ENCODE results near the gene CIBAR2. TPM values are rescaled to one million over a fixed set of nuclear protein-coding genes. Genes with fewer than 3 reads are reported as not detected.

The CIBAR2 gene
- total and polyA plus RNA-seq, 2 experiments from 2014 or later = not detected

GRCh38 chr16:85139881-85140339 is 27.6 kb upstream of the CIBAR2 start:
- Mint-ChIP-seq H3K4me1 (peaks cover 30% of the 10 kb centered on the region), H3K36me3 (ENCODE audit: low read depth) (no peaks in the 10 kb centered on the region), H3K4me3 (no peak overlapping the region), H3K9me3 (peaks cover 2% of the 10 kb centered on the region; the same call in 2 of the 3 replicates), H3K27me3 (ENCODE audit: insufficient read depth, low read depth, poor library complexity) (peaks cover 23% of the 10 kb centered on the region), H3K27ac (no peak overlapping the region)
- no peak overlapping the region for H3K4me3 ChIP-seq
- no peaks in the 10 kb centered on the region for H3K79me2 ChIP-seq (replicated peaks; ENCODE audit: insufficient read depth)
- H3K4me1 ChIP-seq (ENCODE audit: insufficient read depth) = peaks cover 7% of the 10 kb centered on the region; the same call in 1 of the 2 replicates
- no peak overlapping the region for H3K27ac ChIP-seq (ENCODE audit: low read depth)
- TF ChIP-seq ZNF114 (CRISPR knock-in tag; IDR thresholded peaks at IDR 0.05) = no peak
- TF ChIP-seq ZNF331 (CRISPR knock-in tag; IDR thresholded peaks at IDR 0.05; ENCODE audit: low read depth) = no peak
- no peak for TF ChIP-seq JUNB (IDR thresholded peaks at IDR 0.05; ENCODE audit: unreplicated experiment)
- no peak for TF ChIP-seq EZH2phosphoT487 (IDR thresholded peaks at IDR 0.05; ENCODE audit: unreplicated experiment)
- no peak overlapping the region for H2AFZ ChIP-seq
- H3K27me3 ChIP-seq (ENCODE audit: insufficient read depth) = no peaks in the 10 kb centered on the region
- H3K4me2 ChIP-seq = no peak overlapping the region
- H3K9me2 ChIP-seq (ENCODE audit: insufficient read depth) = no peaks in the 10 kb centered on the region
- no peaks in the 10 kb centered on the region for H3K36me3 ChIP-seq (ENCODE audit: insufficient read depth)
- DNase-seq (ENCODE audit: low spot score) (no peak), ATAC-seq (no peak)
- H4K20me1 ChIP-seq (replicated peaks; ENCODE audit: insufficient read depth) = no peaks in the 10 kb centered on the region
- no peaks in the 10 kb centered on the region for H3F3A ChIP-seq (replicated peaks; ENCODE audit: low read depth)

- no peak overlapping the region for H3K4me3 ChIP-seq
- no peaks in the 10 kb centered on the region for H3K36me3 ChIP-seq (ENCODE audit: insufficient read depth)
- no peaks in the 10 kb centered on the region for H3K79me2 ChIP-seq (replicated peaks; ENCODE audit: insufficient read depth)
- H3K27me3 ChIP-seq (ENCODE audit: insufficient read depth) = no peaks in the 10 kb centered on the region
- no peak overlapping the region for H3K27ac ChIP-seq (ENCODE audit: low read depth)
- no peak overlapping the region for H3K4me2 ChIP-seq
- H3K27me3 Mint-ChIP-seq (ENCODE audit: insufficient read depth, low read depth, poor library complexity) = peaks cover 25% of the 10 kb centered on the region
- no peaks in the 10 kb centered on the region for H4K20me1 ChIP-seq (replicated peaks; ENCODE audit: insufficient read depth)
- H2AFZ ChIP-seq = no peak overlapping the region
- H3K4me3 Mint-ChIP-seq = no peak overlapping the region
- H3K4me1 Mint-ChIP-seq = peaks cover 30% of the 10 kb centered on the region
- peaks cover 7% of the 10 kb centered on the region; the same call in 1 of the 2 replicates for H3K4me1 ChIP-seq (ENCODE audit: insufficient read depth)
- no peak for ATAC-seq
- H3K9me2 ChIP-seq (ENCODE audit: insufficient read depth) = no peaks in the 10 kb centered on the region
- DNase-seq (ENCODE audit: low spot score) = no peak
- no peaks in the 10 kb centered on the region for H3F3A ChIP-seq (replicated peaks; ENCODE audit: low read depth)
- H3K9me3 Mint-ChIP-seq = peaks cover 2% of the 10 kb centered on the region; the same call in 2 of the 3 replicates
- H3K36me3 Mint-ChIP-seq (ENCODE audit: low read depth) = no peaks in the 10 kb centered on the region
- no peak overlapping the region for H3K27ac Mint-ChIP-seq
- no peak for TF ChIP-seq NANOG (IDR thresholded peaks at IDR 0.05; ENCODE audit: borderline replicate concordance)
- TF ChIP-seq ZNF331 (CRISPR knock-in tag; IDR thresholded peaks at IDR 0.05; ENCODE audit: low read depth) = no peak
- no peak for TF ChIP-seq POLR2AphosphoS5 (IDR thresholded peaks at IDR 0.05; ENCODE audit: low read depth)
- TF ChIP-seq EZH2phosphoT487 (IDR thresholded peaks at IDR 0.05; ENCODE audit: unreplicated experiment) = no peak
- TF ChIP-seq ETS1 (IDR thresholded peaks at IDR 0.05) = no peak
- no peak for TF ChIP-seq CTCF (conservative IDR thresholded peaks at IDR 0.05; ENCODE audit: low read depth in 2 of 2)
- no peak for TF ChIP-seq EZH2 (IDR thresholded peaks at IDR 0.05; ENCODE audit: low read depth, unreplicated experiment)
- no peak for TF ChIP-seq CREB1 (CRISPR knock-in tag; IDR thresholded peaks at IDR 0.05; ENCODE audit: low read depth)
- TF ChIP-seq JUNB (IDR thresholded peaks at IDR 0.05; ENCODE audit: unreplicated experiment) = no peak
- TF ChIP-seq STAT1 (IDR thresholded peaks at IDR 0.05; ENCODE audit: unreplicated experiment) = no peak
- no peak for TF ChIP-seq ZNF114 (CRISPR knock-in tag; IDR thresholded peaks at IDR 0.05)
- no peak for TF ChIP-seq REST (IDR thresholded peaks at IDR 0.05; ENCODE audit: unreplicated experiment)
Observed at GRCh38 chr16:85138825-85139627, 26.8 kb upstream of the CIBAR2 start.
